Testis (tissue), 3 donors: ENCODE data around the gene NTM. TPM values are rescaled to one million over a fixed set of nuclear protein-coding genes. Genes with fewer than 3 reads are reported as not detected.

Source experiments
- DNase-seq: peaks from one replicate; pipeline ENCODE4 v3.0.0-alpha.2; 2019
- H3K27ac ChIP-seq, 2 donors: fragments of 200-600 bp; sonication (generic); one replicate each; pipeline ENCODE4 v1.5.1; 2019
- H3K27me3 ChIP-seq: fragments of 200-600 bp; sonication (generic); one replicate; pipeline ENCODE4 v1.5.1; 2019
- H3K36me3 ChIP-seq: fragments of 200-600 bp; sonication (generic); one replicate; pipeline ENCODE4 v1.5.1; 2017; ENCODE audit warnings: low read depth; ENCODE audit errors: missing control alignments
- H3K4me1 ChIP-seq: fragments of 200-600 bp; sonication (generic); one replicate; pipeline ENCODE4 v1.5.1; 2019
- H3K4me3 ChIP-seq, 2 donors: fragments of 200-600 bp; sonication (generic); one replicate each; pipeline ENCODE4 v1.5.1; 2017 to 2019
- H3K9me3 ChIP-seq: fragments of 200-600 bp; sonication (generic); one replicate; pipeline ENCODE4 v1.5.1; 2017
- CTCF ChIP-seq, 3 experiments: fragments of 450-650 bp in 2 of 3; fragments of 200-600 bp in 1 of 3; sonication (generic) in 1 of 3; IDR thresholded peaks; one replicate each; pipeline ENCODE4 v1.5.1; 2016 to 2019; ENCODE audit warnings: antibody characterized with exemption in 3 of 3, mild to moderate bottlenecking in 2 of 3, moderate library complexity in 1 of 3
- POLR2A ChIP-seq: fragments of 450-650 bp; IDR thresholded peaks from one replicate; pipeline ENCODE4 v1.6.1; 2017; ENCODE audit warnings: antibody characterized with exemption, mild to moderate bottlenecking, moderate library complexity
- WGBS, 2 donors: methylation state at CpG; one replicate each; pipeline ENCODE4 v1.1.5; 2018; 5-methylcytosine and 5-hydroxymethylcytosine counted together
- intact Hi-C: fragments of 100-400 bp; cut with DNase I; formaldehyde crosslinking; loops from one replicate; pipeline ENCODE4 v1.15.1; 2023; ENCODE audit warnings: low total_unique reads
- polyA plus RNA-seq: library from polyadenylated mRNA; stranded (reverse); fragments of 350-450 nt; fragmentation: Illumina TruSeq; extraction: RNeasy Lipid Tissue Mini Kit (QIAGEN cat#74804); gene quantifications from one replicate; pipeline ENCODE4 v1.2.3, GENCODE V29; 2014; ENCODE audit warnings: low read depth, low replicate concordance; ENCODE audit not compliant: insufficient read depth
- total RNA-seq, 2 donors: library from RNA; depleted of rRNA; stranded (reverse); fragments of >200 nt; gene quantifications; one replicate each; pipeline ENCODE4 v1.2.3, GENCODE V29; 2016

The NTM gene
- total and polyA plus RNA-seq, 3 donors from 2014 or later, result 1.7 to 4.5 (median 1.8) TPM

DNA sequence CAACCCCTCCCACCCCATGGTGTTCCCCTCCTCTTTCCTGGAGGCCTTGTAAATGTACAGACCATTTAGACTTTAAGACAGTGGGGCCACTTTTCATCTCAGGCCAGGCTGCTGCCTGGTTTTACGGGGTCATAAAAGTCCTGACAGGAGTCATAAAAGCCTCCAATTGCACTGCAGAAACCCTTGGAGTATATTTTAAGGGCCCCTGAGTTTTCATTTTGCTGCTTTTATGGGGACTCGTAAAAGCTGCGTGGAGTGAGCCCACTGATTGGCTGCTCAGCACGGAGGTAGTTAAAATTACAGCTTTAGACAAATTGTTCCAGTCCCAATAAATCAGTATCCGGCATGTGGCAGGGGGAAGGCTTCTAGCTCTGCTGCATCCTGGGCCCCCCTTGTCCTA is 627.6 kb downstream of the NTM start:
- no peak for DNase-seq
- no peak overlapping the region for H3K4me3 ChIP-seq
- no peaks in the 10 kb centered on the region for H3K27me3 ChIP-seq
- TF ChIP-seq POLR2A (no peak), CTCF (IDR thresholded peaks at IDR 0.05) (no peak)
- no peak overlapping the region for H3K27ac ChIP-seq
- WGBS, 2 donors, result 46 to 53% methylated on average over 5 of the region's 5 CpGs
- intact Hi-C loops, result no loop called here
- H3K9me3 ChIP-seq, result no peaks in the 10 kb centered on the region
- H3K4me1 ChIP-seq, result no peaks in the 10 kb centered on the region
- H3K36me3 ChIP-seq, result no peaks in the 10 kb centered on the region

GRCh38 chr11:131999084-131999483 is 628.7 kb downstream of the NTM start:
- DNase-seq, result no peak
- Histone ChIP-seq H3K4me1 (no peaks in the 10 kb centered on the region), H3K4me3 (no peak overlapping the region), H3K27me3 (no peaks in the 10 kb centered on the region), H3K27ac (no peak overlapping the region), H3K36me3 (no peaks in the 10 kb centered on the region), H3K9me3 (no peaks in the 10 kb centered on the region)
- 20 to 27% methylated on average over 6 of the region's 6 CpGs for whole genome bisulfite sequencing, 2 donors
- TF ChIP-seq POLR2A, result no peak
- TF ChIP-seq CTCF (IDR thresholded peaks at IDR 0.05), result no peak
- intact Hi-C loops, result no loop called here

DNA sequence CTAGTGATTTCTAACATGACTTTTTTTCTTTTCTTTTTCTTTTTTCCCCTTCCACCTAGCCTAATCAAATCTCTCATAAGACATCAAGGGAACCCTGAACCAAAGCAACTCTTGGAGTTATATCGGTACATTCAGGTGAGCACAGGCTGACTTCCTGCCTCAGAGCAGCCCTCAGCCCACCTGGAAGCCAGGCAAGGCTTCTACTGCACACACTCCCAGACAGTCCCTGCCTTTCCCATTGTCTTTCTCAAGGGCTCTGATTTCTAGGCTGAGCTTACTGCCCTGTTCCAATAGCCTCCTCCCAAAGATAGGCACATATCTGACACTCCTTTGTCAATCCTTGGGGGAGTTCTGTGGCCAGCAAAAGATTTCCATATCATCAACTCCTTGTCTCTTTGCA is 629.5 kb downstream of the NTM start:
- no peak for TF ChIP-seq CTCF (IDR thresholded peaks at IDR 0.05)
- TF ChIP-seq POLR2A, result no peak
- H3K36me3 ChIP-seq, result no peaks in the 10 kb centered on the region
- intact Hi-C loops, result no loop called here
- no peaks in the 10 kb centered on the region for H3K4me1 ChIP-seq
- H3K9me3 ChIP-seq, result no peaks in the 10 kb centered on the region
- WGBS, 2 donors, result 94 to 100% methylated on average over 1 of the region's 1 CpG
- no peak overlapping the region for H3K27ac ChIP-seq
- H3K4me3 ChIP-seq, result no peak overlapping the region
- DNase-seq, result no peak
- H3K27me3 ChIP-seq, result no peaks in the 10 kb centered on the region

DNA sequence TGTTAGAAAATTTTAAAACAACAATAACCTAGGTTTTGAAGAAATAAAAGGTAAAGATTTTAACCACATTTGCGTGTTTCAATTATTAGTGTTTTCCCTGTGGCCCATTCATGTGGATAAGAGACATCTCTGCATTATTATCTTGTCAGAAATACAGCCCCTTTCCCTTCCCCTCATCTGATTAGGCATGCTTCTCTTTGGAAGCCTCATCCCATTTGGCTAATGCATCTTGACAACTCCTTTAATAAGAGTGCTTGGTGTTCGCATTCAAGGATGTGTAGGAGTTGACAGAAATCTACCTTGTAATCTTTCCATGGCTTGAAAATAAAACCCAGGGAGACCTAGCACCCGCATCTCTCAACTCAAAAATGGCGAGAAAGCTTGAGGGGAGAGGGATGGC is 635.5 kb downstream of the NTM start:
- intact Hi-C loops, result no loop called here
- WGBS, 2 donors, result 66 to 73% methylated on average over 4 of the region's 4 CpGs
- no peak overlapping the region for H3K4me3 ChIP-seq
- H3K27me3 ChIP-seq, result no peaks in the 10 kb centered on the region
- DNase-seq, result no peak
- TF ChIP-seq CTCF (IDR thresholded peaks at IDR 0.05), result no peak
- no peak for TF ChIP-seq POLR2A
- no peaks in the 10 kb centered on the region for H3K36me3 ChIP-seq
- H3K4me1 ChIP-seq, result no peaks in the 10 kb centered on the region
- no peak overlapping the region for H3K27ac ChIP-seq
- H3K9me3 ChIP-seq, result no peaks in the 10 kb centered on the region

- DNase-seq, result no peak
- intact Hi-C loops, result no loop called here
- Histone ChIP-seq H3K27me3 (no peaks in the 10 kb centered on the region), H3K9me3 (no peaks in the 10 kb centered on the region), H3K4me1 (no peaks in the 10 kb centered on the region), H3K27ac (no peak overlapping the region), H3K36me3 (no peaks in the 10 kb centered on the region), H3K4me3 (no peak overlapping the region)
- no peak for TF ChIP-seq CTCF (IDR thresholded peaks at IDR 0.05)
- TF ChIP-seq POLR2A, result no peak
- WGBS, 2 donors, result 76 to 78% methylated on average over 7 of the region's 7 CpGs
Measured at GRCh38 chr11:132006884-132007580, 636.6 kb downstream of the NTM start.
